Measurements from ENCODE around the gene FRMD4A.

GRCh38 chr10:13788320-13788600 lies 542.5 kb downstream of the FRMD4A start:
- TF ChIP-seq CTCF (conservative IDR thresholded peaks at IDR 0.05) = no peak
- no peak for TF ChIP-seq EZH2 (IDR thresholded peaks at IDR 0.05; ENCODE audit: low read depth)
